Mesendoderm (in vitro differentiated cells): ENCODE results near the gene APC2.
"Not testable (repeated sequence)": the region's sequence is repeated elsewhere in the genome, so short reads cannot be mapped to it uniquely, and the experiment has no call there.

Source experiments
- DNase-seq: peaks from one replicate; pipeline ENCODE4 v3.0.0; 2013
- H2AK5ac ChIP-seq: 2 replicates; pipeline ENCODE4 v1.6.1; 2013; ENCODE audit warnings: low read length, inconsistent platforms
- H2BK120ac ChIP-seq: 2 replicates; pipeline ENCODE4 v1.6.1; 2013; ENCODE audit warnings: low read depth, mild to moderate bottlenecking, low read length, moderate library complexity, mixed read lengths
- H2BK15ac ChIP-seq: replicated peaks from 2 replicates; pipeline ENCODE4 v1.6.1; 2013; ENCODE audit warnings: low read depth, mild to moderate bottlenecking, moderate library complexity
- H2BK5ac ChIP-seq: 2 replicates; pipeline ENCODE4 v1.6.1; 2013; ENCODE audit warnings: low read length, inconsistent platforms
- H3K18ac ChIP-seq: 2 replicates; pipeline ENCODE4 v1.6.1; 2013; ENCODE audit warnings: mild to moderate bottlenecking, low read length, mixed read lengths
- H3K23ac ChIP-seq: one replicate; pipeline ENCODE4 v1.6.1; 2013; ENCODE audit warnings: low read length
- H3K27ac ChIP-seq: 2 replicates; pipeline ENCODE4 v1.5.1; 2013; ENCODE audit warnings: low read depth, mild to moderate bottlenecking, inconsistent platforms, low read length, moderate library complexity
- H3K27me3 ChIP-seq: 2 replicates; pipeline ENCODE4 v1.6.1; 2013; ENCODE audit warnings: low read length, control low read depth, mild to moderate bottlenecking, inconsistent platforms; ENCODE audit not compliant: insufficient read depth, poor library complexity
- H3K36me3 ChIP-seq: 2 replicates; pipeline ENCODE4 v1.6.1; 2013; ENCODE audit warnings: low read length, inconsistent platforms; ENCODE audit not compliant: control insufficient read depth, insufficient read depth
- H3K4ac ChIP-seq: one replicate; pipeline ENCODE4 v1.6.1; 2013; ENCODE audit warnings: low read depth, mild to moderate bottlenecking, low read length, moderate library complexity
- H3K4me1 ChIP-seq: 2 replicates; pipeline ENCODE4 v1.6.1; 2013; ENCODE audit warnings: low read depth, low read length, inconsistent platforms; ENCODE audit not compliant: control insufficient read depth
- H3K4me2 ChIP-seq: 2 replicates; pipeline ENCODE4 v1.6.1; 2013; ENCODE audit warnings: low read length
- H3K4me3 ChIP-seq: 2 replicates; pipeline ENCODE4 v1.5.1; 2013; ENCODE audit warnings: mild to moderate bottlenecking, low read length
- H3K56ac ChIP-seq: one replicate; pipeline ENCODE4 v1.6.1; 2013; ENCODE audit warnings: low read length
- H3K79me1 ChIP-seq: 2 replicates; pipeline ENCODE4 v1.6.1; 2013; ENCODE audit warnings: low read length, inconsistent platforms
- H3K79me2 ChIP-seq: 2 replicates; pipeline ENCODE4 v1.6.1; 2013; ENCODE audit warnings: mild to moderate bottlenecking, low read length; ENCODE audit not compliant: control insufficient read depth, insufficient read depth
- H3K9ac ChIP-seq: 2 replicates; pipeline ENCODE4 v1.6.1; 2013; ENCODE audit warnings: low read length, inconsistent platforms
- H4K5ac ChIP-seq: one replicate; pipeline ENCODE4 v1.6.1; 2013; ENCODE audit warnings: low read length
- H4K8ac ChIP-seq: one replicate; pipeline ENCODE4 v1.6.1; 2013; ENCODE audit warnings: low read depth, mild to moderate bottlenecking, control low read depth, low read length, moderate library complexity
- WGBS: extraction: QIAGEN DNeasy Blood & Tissue Kit; methylation state at CpG from one replicate; pipeline ENCODE4 v1.1.7; 2013; ENCODE audit warnings: low lambda C conversion rate, missing lambda C conversion rate; ENCODE audit not compliant: insufficient coverage; ENCODE audit errors: extremely low coverage; 5-methylcytosine and 5-hydroxymethylcytosine counted together

The APC2 gene

DNA sequence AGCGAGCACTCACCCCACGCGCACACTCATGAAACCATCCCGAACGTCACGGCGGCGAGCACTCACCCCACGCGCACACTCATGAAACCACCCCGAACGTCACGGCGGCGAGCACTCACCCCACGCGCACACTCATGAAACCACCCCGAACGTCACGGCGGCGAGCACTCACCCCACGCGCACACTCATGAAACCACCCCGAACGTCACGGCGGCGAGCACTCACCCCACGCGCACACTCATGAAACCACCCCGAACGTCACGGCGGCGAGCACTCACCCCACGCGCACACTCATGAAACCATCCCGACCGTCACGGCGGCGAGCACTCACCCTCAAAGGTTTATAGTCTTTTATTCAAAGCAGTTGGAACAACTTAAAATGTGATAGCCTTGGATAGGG is 29.8 kb upstream of the APC2 start:
- H4K5ac ChIP-seq, H3K4me1 ChIP-seq, H3K9ac ChIP-seq, H2BK15ac ChIP-seq, H3K27ac ChIP-seq, H4K8ac ChIP-seq, H2AK5ac ChIP-seq, H3K18ac ChIP-seq, H2BK5ac ChIP-seq, H3K27me3 ChIP-seq, DNase-seq, H3K4ac ChIP-seq, H3K4me2 ChIP-seq, H3K4me3 ChIP-seq, H2BK120ac ChIP-seq, H3K23ac ChIP-seq, H3K56ac ChIP-seq: not testable (repeated sequence)
- H3K79me1 ChIP-seq, result peaks cover 35% of the 10 kb centered on the region
- H3K36me3 ChIP-seq, result peaks cover 14% of the 10 kb centered on the region
- no CpG with 5 or more reads among the region's 43 CpGs for WGBS
- H3K79me2 ChIP-seq, result peaks cover 75% of the 10 kb centered on the region

DNA sequence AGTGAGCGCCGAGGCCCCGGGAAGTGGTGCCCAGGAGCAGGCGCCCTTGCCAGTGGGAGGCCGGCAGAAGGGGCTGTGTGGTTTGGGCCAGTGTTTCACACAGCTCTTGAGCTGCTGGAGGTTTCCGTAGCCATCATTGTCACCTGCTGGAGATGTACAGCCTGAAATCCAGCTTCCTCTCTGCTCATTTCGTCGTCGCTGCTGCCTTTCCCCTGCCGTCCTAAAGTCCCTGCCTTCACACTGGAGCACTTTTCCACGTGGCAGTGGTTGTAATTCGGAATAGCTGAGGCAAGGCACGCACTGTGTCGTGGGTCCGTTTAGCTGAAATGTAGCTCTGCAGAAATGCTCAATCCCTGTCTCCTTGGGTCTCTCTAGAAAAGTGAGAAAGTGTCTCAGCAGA is 29.3 kb upstream of the APC2 start:
- H3K4me3 ChIP-seq, result no peak overlapping the region
- no peak overlapping the region for H2BK15ac ChIP-seq
- no peak overlapping the region for H3K4me2 ChIP-seq
- peaks cover 36% of the 10 kb centered on the region for H3K79me1 ChIP-seq
- no peak for DNase-seq
- no peak overlapping the region for H4K5ac ChIP-seq
- no peak overlapping the region for H3K27ac ChIP-seq
- peaks cover 8% of the 10 kb centered on the region for H3K4me1 ChIP-seq
- no peak overlapping the region for H4K8ac ChIP-seq
- no peak overlapping the region for H3K4ac ChIP-seq
- H3K23ac ChIP-seq, result no peak overlapping the region
- WGBS, result no CpG with 5 or more reads among the region's 15 CpGs
- H3K36me3 ChIP-seq, result peaks cover 15% of the 10 kb centered on the region
- H3K27me3 ChIP-seq, result no peaks in the 10 kb centered on the region
- no peak overlapping the region for H2BK5ac ChIP-seq
- no peak overlapping the region for H2BK120ac ChIP-seq
- no peak overlapping the region for H3K56ac ChIP-seq
- H2AK5ac ChIP-seq, result no peak overlapping the region
- H3K79me2 ChIP-seq, result peaks cover 71% of the 10 kb centered on the region
- H3K18ac ChIP-seq, result no peak overlapping the region
- H3K9ac ChIP-seq, result no peak overlapping the region

DNA sequence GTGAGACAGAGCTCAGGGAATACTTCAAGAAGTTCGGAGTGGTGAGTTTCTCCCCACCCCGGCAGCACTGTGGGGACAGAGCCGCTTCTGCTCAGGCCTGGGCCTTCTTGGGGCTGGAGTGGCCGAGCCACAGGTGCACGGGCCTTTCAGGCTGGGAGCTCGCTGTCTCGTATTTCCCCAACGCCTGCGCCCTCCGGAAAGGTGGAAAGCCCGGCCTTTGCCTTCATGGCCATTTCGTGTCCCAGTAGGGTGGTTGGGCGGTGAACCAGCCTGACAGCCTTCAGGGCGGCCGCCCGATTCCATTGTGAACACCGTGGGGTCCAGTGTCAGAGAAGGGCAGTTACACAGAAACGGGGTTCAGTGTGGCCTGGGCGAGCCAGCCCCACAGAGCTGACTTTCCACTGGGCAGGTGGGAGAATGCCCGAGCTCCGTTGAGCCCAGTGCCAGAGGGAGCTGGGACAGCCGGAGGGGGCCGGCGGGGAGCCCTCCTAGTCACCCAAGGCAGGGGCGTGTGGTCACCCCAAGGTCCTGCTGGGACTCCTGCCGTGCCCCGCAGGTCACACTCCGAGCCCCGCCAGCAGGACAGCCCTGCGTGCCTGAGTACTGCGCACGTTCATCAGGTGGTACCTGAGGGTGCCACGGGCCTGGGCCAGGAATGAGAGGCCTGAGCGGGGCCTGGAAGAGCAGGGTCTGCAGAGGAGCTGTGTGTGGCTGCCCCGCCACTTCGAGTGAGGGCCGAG is 28.5 kb upstream of the APC2 start:
- peaks cover 64% of the 10 kb centered on the region for H3K79me2 ChIP-seq
- H3K4me3 ChIP-seq, result no peak overlapping the region
- H3K4me2 ChIP-seq, result no peak overlapping the region
- no peak overlapping the region for H3K56ac ChIP-seq
- no peak overlapping the region for H4K8ac ChIP-seq
- H3K4me1 ChIP-seq, result peaks cover under 1% of the 10 kb centered on the region
- H3K27ac ChIP-seq, result no peak overlapping the region
- H2BK5ac ChIP-seq, result no peak overlapping the region
- no peak overlapping the region for H3K23ac ChIP-seq
- H4K5ac ChIP-seq, result no peak overlapping the region
- H3K4ac ChIP-seq, result no peak overlapping the region
- no peak for DNase-seq
- H3K79me1 ChIP-seq, result peaks cover 34% of the 10 kb centered on the region
- no peak overlapping the region for H2BK15ac ChIP-seq
- no peak overlapping the region for H2AK5ac ChIP-seq
- peaks cover 17% of the 10 kb centered on the region for H3K36me3 ChIP-seq
- no peaks in the 10 kb centered on the region for H3K27me3 ChIP-seq
- no peak overlapping the region for H2BK120ac ChIP-seq
- H3K18ac ChIP-seq, result no peak overlapping the region
- WGBS, result no CpG with 5 or more reads among the region's 37 CpGs
- no peak overlapping the region for H3K9ac ChIP-seq

DNA sequence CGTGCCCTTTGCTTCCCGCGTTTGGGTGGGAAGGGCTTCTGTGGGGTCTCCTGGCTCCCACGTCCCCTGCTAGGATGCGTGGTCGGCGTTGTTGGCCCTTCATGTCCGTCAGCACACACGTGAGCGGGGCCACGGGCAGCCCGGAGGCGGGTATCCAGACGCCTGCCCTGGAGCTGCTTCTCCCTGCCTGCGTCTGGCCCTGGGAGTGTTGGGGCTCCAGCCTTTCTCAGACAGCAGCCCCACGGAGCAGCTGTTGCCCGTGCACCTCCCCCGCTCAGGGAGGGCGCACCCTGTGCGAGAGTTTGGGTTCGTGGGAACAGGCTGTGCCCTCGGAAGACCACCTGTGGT is 28.0 kb upstream of the APC2 start:
- H3K23ac ChIP-seq, result no peak overlapping the region
- no CpG with 5 or more reads among the region's 22 CpGs for WGBS
- peaks cover 59% of the 10 kb centered on the region for H3K79me2 ChIP-seq
- H3K4me3 ChIP-seq, result no peak overlapping the region
- H3K27ac ChIP-seq, result no peak overlapping the region
- H2AK5ac ChIP-seq, result no peak overlapping the region
- no peak overlapping the region for H3K4me2 ChIP-seq
- no peak overlapping the region for H3K9ac ChIP-seq
- H3K56ac ChIP-seq, result no peak overlapping the region
- peaks cover 18% of the 10 kb centered on the region for H3K36me3 ChIP-seq
- no peak overlapping the region for H2BK5ac ChIP-seq
- H4K8ac ChIP-seq, result no peak overlapping the region
- no peak for DNase-seq
- H4K5ac ChIP-seq, result no peak overlapping the region
- no peak overlapping the region for H2BK120ac ChIP-seq
- no peaks in the 10 kb centered on the region for H3K27me3 ChIP-seq
- H3K4me1 ChIP-seq, result no peaks in the 10 kb centered on the region
- H3K18ac ChIP-seq, result no peak overlapping the region
- peaks cover 35% of the 10 kb centered on the region for H3K79me1 ChIP-seq
- no peak overlapping the region for H2BK15ac ChIP-seq
- H3K4ac ChIP-seq, result no peak overlapping the region

DNA sequence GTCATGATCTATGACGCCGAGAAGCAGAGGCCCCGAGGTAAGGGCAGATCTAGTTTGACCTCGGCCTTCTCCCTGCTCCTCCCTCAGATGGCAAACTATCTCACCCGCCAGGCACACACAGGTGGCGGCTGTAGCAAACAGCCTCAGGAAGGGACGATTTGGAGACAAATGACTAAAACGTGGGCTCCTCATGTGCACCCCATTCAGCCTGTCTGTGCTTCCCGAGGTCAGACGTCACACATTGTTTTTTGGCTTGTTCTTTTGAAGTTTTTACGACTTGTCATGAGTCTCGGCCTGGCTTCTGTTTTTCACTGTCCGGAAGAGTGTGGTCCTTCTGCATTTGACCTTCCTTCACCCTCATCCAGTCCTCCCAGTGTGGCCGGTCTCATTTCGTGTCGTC is 27.6 kb upstream of the APC2 start:
- Histone ChIP-seq H3K27me3 (no peaks in the 10 kb centered on the region), H2BK120ac (no peak overlapping the region), H4K8ac (no peak overlapping the region), H3K36me3 (peaks cover 19% of the 10 kb centered on the region), H3K79me2 (peaks cover 55% of the 10 kb centered on the region), H3K18ac (no peak overlapping the region), H3K56ac (no peak overlapping the region), H3K79me1 (peaks cover 34% of the 10 kb centered on the region), H3K27ac (no peak overlapping the region), H4K5ac (no peak overlapping the region), H3K23ac (no peak overlapping the region), H3K4me2 (no peak overlapping the region), H3K9ac (no peak overlapping the region), H3K4me1 (no peaks in the 10 kb centered on the region), H2BK5ac (no peak overlapping the region), H2BK15ac (no peak overlapping the region), H2AK5ac (no peak overlapping the region), H3K4ac (no peak overlapping the region), H3K4me3 (no peak overlapping the region)
- no peak for DNase-seq
- WGBS, result no CpG with 5 or more reads among the region's 16 CpGs

DNA sequence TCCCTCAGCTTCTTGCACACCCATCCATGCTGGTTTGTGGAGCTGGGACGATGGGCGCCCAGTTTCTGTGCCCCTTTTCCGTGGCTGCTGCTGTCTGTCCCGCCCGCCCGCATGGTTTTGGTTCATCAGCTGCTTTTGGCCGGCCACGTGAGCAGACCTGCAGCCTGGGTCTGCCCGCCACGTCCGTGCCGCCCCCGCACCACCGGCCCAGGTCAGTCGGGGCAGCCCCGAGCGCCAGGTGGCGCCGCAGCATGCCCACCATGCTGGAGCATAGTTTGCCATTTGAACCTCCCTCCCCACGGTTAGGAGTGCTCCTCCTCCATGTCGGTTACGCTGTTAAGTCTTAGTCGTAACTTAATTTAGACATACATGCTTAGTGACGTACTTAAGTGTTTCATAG is 27.0 kb upstream of the APC2 start:
- Histone ChIP-seq H3K4me2 (no peak overlapping the region), H3K4me1 (no peaks in the 10 kb centered on the region), H3K23ac (no peak overlapping the region), H4K8ac (no peak overlapping the region), H3K9ac (no peak overlapping the region), H2BK120ac (no peak overlapping the region), H2BK15ac (no peak overlapping the region), H4K5ac (no peak overlapping the region), H3K79me2 (peaks cover 49% of the 10 kb centered on the region), H2BK5ac (no peak overlapping the region), H3K36me3 (peaks cover 21% of the 10 kb centered on the region), H3K4ac (no peak overlapping the region), H3K27me3 (no peaks in the 10 kb centered on the region), H3K4me3 (no peak overlapping the region), H3K79me1 (peaks cover 33% of the 10 kb centered on the region), H2AK5ac (no peak overlapping the region), H3K56ac (no peak overlapping the region), H3K18ac (no peak overlapping the region), H3K27ac (no peak overlapping the region)
- DNase-seq, result no peak
- no CpG with 5 or more reads among the region's 24 CpGs for WGBS
